A549 (cell line): ENCODE measurements around the gene CPLX4. TPM values are rescaled to one million over a fixed set of nuclear protein-coding genes. Genes with fewer than 3 reads are reported as not detected.

Source experiments
- ATAC-seq, 2 experiments: fragments of 200-7000 bp in 1 of 2; fragments of >200 bp in 1 of 2; cut with Nextera tagmentation in 1 of 2; cut with Tn5 transposase in 1 of 2; 3 replicates each; pipeline versions ENCODE4 v1.8.0 to v1.9.1; 2018 to 2020; ENCODE audit warnings: mild to moderate bottlenecking in 1 of 2, moderate library complexity in 1 of 2
- CTCF ChIA-PET: fragments of 300-600 bp; sonication (Branson Sonifier 250); formaldehyde crosslinking; extraction: SDS; loops from one replicate; lab custom pipeline; 2021; ENCODE audit warnings: antibody characterized with exemption, inconsistent platforms; lab: Yijun Ruan, JAX
- POLR2A ChIA-PET: fragments of 350-600 bp; formaldehyde crosslinking; extraction: SDS; loops from one replicate; lab custom pipeline; 2021; ENCODE audit warnings: antibody characterized with exemption, inconsistent platforms; lab: Yijun Ruan, JAX
- DNase-seq, 2 experiments: peaks; one replicate each; pipeline versions ENCODE4 v3.0.0 to v3.0.0-alpha.2; 2011 to 2016; ENCODE audit warnings: low read depth in 1 of 2, low spot score in 1 of 2
- FAIRE-seq: peaks from 2 replicates; lab custom pipeline; 2011; peaks lifted over from hg19 to GRCh38; lab: Jason Lieb, UNC
- H3K27ac ChIP-seq, 2 experiments: fragments of >200 bp; sonication (Bioruptor Twin); formaldehyde crosslinking; 3 replicates each; pipeline ENCODE4 v1.5.1; 2016 to 2017
- H3K4me1 ChIP-seq: fragments of >200 bp; sonication (Bioruptor Twin); formaldehyde crosslinking; 3 replicates; pipeline ENCODE4 v1.6.1; 2016
- H3K4me2 ChIP-seq: fragments of >200 bp; sonication (Bioruptor Twin); formaldehyde crosslinking; 3 replicates; pipeline ENCODE4 v1.6.1; 2016
- H3K4me3 ChIP-seq: fragments of >200 bp; sonication (Bioruptor Twin); formaldehyde crosslinking; 3 replicates; pipeline ENCODE4 v1.5.1; 2016
- H3K9me3 ChIP-seq: fragments of >200 bp; sonication (Bioruptor Twin); formaldehyde crosslinking; 3 replicates; pipeline ENCODE4 v1.6.1; 2016
- BCL3 ChIP-seq: fragments of >200 bp; sonication (Bioruptor Twin); formaldehyde crosslinking; IDR thresholded peaks from 3 replicates; pipeline ENCODE4 v1.6.1; 2016
- CBX2 ChIP-seq: fragments of 200-600 bp; sonication (generic); IDR thresholded peaks from 2 replicates; pipeline ENCODE4 v1.6.1; 2016; ENCODE audit warnings: low read depth, mild to moderate bottlenecking, borderline replicate concordance
- CBX8 ChIP-seq: fragments of 200-600 bp; sonication (generic); IDR thresholded peaks from 2 replicates; pipeline ENCODE4 v1.6.1; 2016
- EHF ChIP-seq: fragments of 250-450 bp; sonication (Bioruptor Pico); IDR thresholded peaks from 2 replicates; pipeline ENCODE4 v1.5.0; 2020; ENCODE audit warnings: mild to moderate bottlenecking
- EHMT2 ChIP-seq: fragments of 200-600 bp; sonication (generic); IDR thresholded peaks from 2 replicates; pipeline ENCODE4 v1.6.1; 2016; ENCODE audit warnings: antibody characterized with exemption, low read depth, mild to moderate bottlenecking, moderate library complexity
- FOSB ChIP-seq: fragments of 250-450 bp; sonication (Bioruptor Pico); IDR thresholded peaks from 2 replicates; pipeline ENCODE4 v1.5.0; 2020; ENCODE audit warnings: mild to moderate bottlenecking, moderate library complexity
- HES2 ChIP-seq: fragments of >200 bp; sonication (Bioruptor Twin); formaldehyde crosslinking; IDR thresholded peaks from 2 replicates; pipeline ENCODE4 v1.6.1; 2016
- HOXA7 ChIP-seq: fragments of 250-450 bp; sonication (Bioruptor Pico); IDR thresholded peaks from 2 replicates; pipeline ENCODE4 v1.5.0; 2020; ENCODE audit warnings: mild to moderate bottlenecking, moderate library complexity
- HOXB13 ChIP-seq: fragments of 250-450 bp; sonication (Bioruptor Pico); IDR thresholded peaks from 2 replicates; pipeline ENCODE4 v1.5.0; 2020; ENCODE audit warnings: low read depth, mild to moderate bottlenecking, moderate library complexity
- MAX ChIP-seq: IDR thresholded peaks from 2 replicates; pipeline ENCODE4 v1.6.1; 2012
- MAZ ChIP-seq: fragments of 150-350 bp; IDR thresholded peaks from 2 replicates; pipeline ENCODE4 v1.6.1; 2014; ENCODE audit warnings: antibody characterized with exemption, low read depth, low read length, borderline replicate concordance
- NFE2L2 ChIP-seq: fragments of 150-350 bp; conservative IDR thresholded peaks from 2 replicates; pipeline ENCODE4 v1.6.1; 2014; ENCODE audit warnings: low read length
- NPAS2 ChIP-seq: fragments of 250-450 bp; sonication (Bioruptor Pico); IDR thresholded peaks from 2 replicates; pipeline ENCODE4 v1.8.0; 2022; ENCODE audit warnings: mild to moderate bottlenecking, moderate library complexity, borderline replicate concordance
- NR3C1 ChIP-seq: fragments of >200 bp; sonication (Bioruptor Twin); formaldehyde crosslinking; IDR thresholded peaks from 3 replicates; pipeline ENCODE4 v1.6.1; 2017
- PBX3 ChIP-seq: IDR thresholded peaks from 2 replicates; pipeline ENCODE4 v1.6.1; 2012
- PHF8 ChIP-seq: fragments of 200-600 bp; sonication (generic); IDR thresholded peaks from 2 replicates; pipeline ENCODE4 v1.6.1; 2016; ENCODE audit warnings: low read depth, mild to moderate bottlenecking, antibody characterized with exemption, moderate library complexity, borderline replicate concordance
- RAD21 ChIP-seq, 2 experiments: fragments of >200 bp in 1 of 2; sonication (Bioruptor Twin) in 1 of 2; formaldehyde crosslinking in 1 of 2; IDR thresholded peaks in 1 of 2; conservative IDR thresholded peaks in 1 of 2; 2 replicates in 1 of 2; 3 replicates in 1 of 2; pipeline ENCODE4 v1.6.1; 2012 to 2018; ENCODE audit warnings: inconsistent platforms in 1 of 2
- RARB ChIP-seq: fragments of 250-450 bp; sonication (Bioruptor Pico); IDR thresholded peaks from 2 replicates; pipeline ENCODE4 v1.8.0; 2021; ENCODE audit warnings: mild to moderate bottlenecking, moderate library complexity
- RFX5 ChIP-seq: fragments of 450-650 bp; IDR thresholded peaks from 2 replicates; pipeline ENCODE4 v1.7.1; 2014; ENCODE audit warnings: antibody characterized with exemption, mild to moderate bottlenecking, moderate library complexity
- RNF2 ChIP-seq: fragments of 200-600 bp; sonication (generic); IDR thresholded peaks from 2 replicates; pipeline ENCODE4 v1.6.1; 2016; ENCODE audit warnings: low read depth, mild to moderate bottlenecking, antibody characterized with exemption, moderate library complexity, borderline replicate concordance
- SMC3 ChIP-seq: fragments of >200 bp; sonication (Bioruptor Twin); formaldehyde crosslinking; IDR thresholded peaks from 3 replicates; pipeline ENCODE4 v1.6.1; 2018; ENCODE audit warnings: inconsistent platforms
- TFCP2L1 ChIP-seq: fragments of 250-450 bp; sonication (Bioruptor Pico); IDR thresholded peaks from 2 replicates; pipeline ENCODE4 v1.5.0; 2021; ENCODE audit warnings: mild to moderate bottlenecking
- TP53 ChIP-seq: fragments of 250-450 bp; sonication (Bioruptor Pico); IDR thresholded peaks from 2 replicates; pipeline ENCODE4 v1.5.0; 2021; ENCODE audit warnings: mild to moderate bottlenecking, moderate library complexity
- ZFP36 ChIP-seq: fragments of 450-650 bp; IDR thresholded peaks from 2 replicates; pipeline ENCODE4 v1.6.1; 2014; ENCODE audit warnings: borderline replicate concordance; ENCODE audit not compliant: partially characterized antibody
- WGBS: methylation state at CpG from one replicate; pipeline ENCODE4 v1.1.6; 2017; ENCODE audit errors: missing lambda C conversion rate; 5-methylcytosine and 5-hydroxymethylcytosine counted together
- polyA plus RNA-seq, 4 experiments: library from polyadenylated mRNA; depleted of rRNA in 3 of 4; stranded (reverse); fragments of >200 nt; fragmentation: RNase III in 1 of 4; extraction: RNeasy Plus Mini Kit Qiagen cat#74134 plus additional on column Dnase treatment in 1 of 4; gene quantifications; 2 replicates in 3 of 4; 3 replicates in 1 of 4; pipeline ENCODE4 v1.2.3, GENCODE V29; 2011 to 2017
- TF ChIP-seq, protein P1 (sequence below): fragments of >200 bp; sonication (Bioruptor Twin); formaldehyde crosslinking; IDR thresholded peaks from 3 replicates; pipeline ENCODE4 v1.5.1; 2016

CPLX4 gene
- polyA plus RNA-seq, 2 of the 4 experiments (the other 2 are of a cell fraction) = not detected

GRCh38 chr18:59308938-59309260, 9.6 kb downstream of the CPLX4 start:
- TF ChIP-seq EHMT2 (no peak), EHF (CRISPR knock-in tag) (no peak), RNF2 (no peak), CBX2 (no peak), NR3C1 (no peak), CBX8 (no peak), RFX5 (no peak), TFCP2L1 (CRISPR knock-in tag) (no peak), PHF8 (no peak), FOSB (no peak), NPAS2 (CRISPR knock-in tag) (no peak)
- no peak for FAIRE-seq
- ChIA-PET POLR2A (no interaction called here), CTCF (interaction anchor here (0.6 to 9.3 kb wide), 11 partner anchors 9 to 1437 kb away, joined by 3 to 108 read pairs (median 6); partner anchors contain the start of gene CPLX4)
- Histone ChIP-seq H3K4me1 (no peaks in the 10 kb centered on the region), H3K4me2 (peak overlapping the region; percentile 99), H3K9me3 (no peaks in the 10 kb centered on the region), H3K27ac (no peak overlapping the region; a peak in 1 of 6 replicates), H3K4me3 (peak overlapping the region; percentile 44)
- peak in 1 of 2 experiments; percentile 7 for DNase-seq
- ATAC-seq = no peak
- WGBS = 4% methylated on average over 5 of the region's 5 CpGs

DNA sequence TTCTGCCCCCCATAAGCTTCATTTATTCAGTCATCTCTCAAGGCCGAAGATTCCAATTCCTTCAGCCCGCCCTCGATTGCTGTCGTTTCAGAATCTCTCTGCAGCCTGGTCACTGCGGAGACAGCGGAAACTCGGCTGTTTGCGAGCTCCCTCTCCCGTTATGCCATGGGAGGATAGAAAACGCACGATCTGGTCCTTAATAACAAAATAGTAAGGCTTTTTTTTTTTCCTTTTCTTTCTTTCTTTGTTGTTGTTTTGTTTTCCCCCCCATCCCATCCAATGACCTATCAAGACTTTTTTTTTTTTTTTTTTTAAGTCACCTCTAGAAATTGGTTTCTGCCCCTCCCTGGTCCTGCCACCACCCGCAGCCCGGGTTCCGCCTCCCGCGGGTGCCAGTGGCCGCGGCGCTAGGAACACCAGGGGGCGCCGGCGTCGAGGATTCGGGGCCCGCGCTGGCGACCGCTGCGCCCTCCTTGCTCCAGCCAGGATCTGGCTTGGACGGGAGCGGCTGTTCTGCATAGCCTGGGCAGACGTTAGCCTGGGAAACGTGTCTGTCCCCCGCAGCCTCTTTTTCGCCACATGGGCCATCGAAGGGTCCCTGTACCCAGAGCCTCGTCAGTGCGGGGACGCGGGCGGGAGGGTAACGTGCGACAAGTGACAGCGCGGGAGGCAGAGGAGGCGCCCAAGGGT, 10.1 kb downstream of the CPLX4 start:
- FAIRE-seq (no peak), ATAC-seq (peak; percentile 98 to 99), DNase-seq (peak; percentile 55 to 61)
- Histone ChIP-seq H3K27ac (no peak overlapping the region; a peak in 1 of 6 replicates), H3K4me1 (no peaks in the 10 kb centered on the region), H3K9me3 (no peaks in the 10 kb centered on the region), H3K4me2 (peak overlapping the region; percentile 99), H3K4me3 (peak overlapping the region; percentile 44)
- 7% methylated on average over 17 of the region's 46 CpGs for WGBS
- ChIA-PET CTCF (interaction anchor here (0.6 to 9.3 kb wide), 34 partner anchors 8 to 1863 kb away, joined by 3 to 108 read pairs (median 4); partner anchors contain the start of gene CPLX4), POLR2A (no interaction called here)
- TF ChIP-seq HES2 (no peak), MAX (peak; percentile 21; the same call in 1 of the 2 replicates), SMC3 (peak; percentile 75), RAD21 (conservative IDR thresholded peaks at IDR 0.05 in 1 of 2, IDR thresholded peaks at IDR 0.05 in 1 of 2) (peak; percentile 44 to 72), ZFP36 (no peak)
- TF ChIP-seq, protein P1, sequence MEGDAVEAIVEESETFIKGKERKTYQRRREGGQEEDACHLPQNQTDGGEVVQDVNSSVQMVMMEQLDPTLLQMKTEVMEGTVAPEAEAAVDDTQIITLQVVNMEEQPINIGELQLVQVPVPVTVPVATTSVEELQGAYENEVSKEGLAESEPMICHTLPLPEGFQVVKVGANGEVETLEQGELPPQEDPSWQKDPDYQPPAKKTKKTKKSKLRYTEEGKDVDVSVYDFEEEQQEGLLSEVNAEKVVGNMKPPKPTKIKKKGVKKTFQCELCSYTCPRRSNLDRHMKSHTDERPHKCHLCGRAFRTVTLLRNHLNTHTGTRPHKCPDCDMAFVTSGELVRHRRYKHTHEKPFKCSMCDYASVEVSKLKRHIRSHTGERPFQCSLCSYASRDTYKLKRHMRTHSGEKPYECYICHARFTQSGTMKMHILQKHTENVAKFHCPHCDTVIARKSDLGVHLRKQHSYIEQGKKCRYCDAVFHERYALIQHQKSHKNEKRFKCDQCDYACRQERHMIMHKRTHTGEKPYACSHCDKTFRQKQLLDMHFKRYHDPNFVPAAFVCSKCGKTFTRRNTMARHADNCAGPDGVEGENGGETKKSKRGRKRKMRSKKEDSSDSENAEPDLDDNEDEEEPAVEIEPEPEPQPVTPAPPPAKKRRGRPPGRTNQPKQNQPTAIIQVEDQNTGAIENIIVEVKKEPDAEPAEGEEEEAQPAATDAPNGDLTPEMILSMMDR = peak; percentile 77

GRCh38 chr18:59306640-59307039, 11.8 kb downstream of the CPLX4 start:
- 49% methylated on average over 6 of the region's 6 CpGs for WGBS
- Histone ChIP-seq H3K27ac (no peak overlapping the region), H3K4me3 (no peak overlapping the region), H3K9me3 (no peaks in the 10 kb centered on the region), H3K4me1 (no peaks in the 10 kb centered on the region), H3K4me2 (no peak overlapping the region)
- no peak for FAIRE-seq
- ChIA-PET POLR2A (no interaction called here), CTCF (interaction anchor here (4.9 to 9.3 kb wide), 2 partner anchors 57 to 95 kb away, joined by 47 to 108 read pairs; no protein-coding TSS in a partner anchor)
- ATAC-seq = no peak
- DNase-seq = no peak
- TF ChIP-seq PHF8 (no peak), NPAS2 (CRISPR knock-in tag) (no peak), HOXB13 (CRISPR knock-in tag) (no peak), RAD21 (conservative IDR thresholded peaks at IDR 0.05 in 1 of 2, IDR thresholded peaks at IDR 0.05 in 1 of 2) (no peak), PBX3 (no peak), HES2 (no peak), MAZ (no peak), TP53 (CRISPR knock-in tag) (no peak), SMC3 (no peak), EHMT2 (no peak), RARB (CRISPR knock-in tag) (no peak), BCL3 (no peak), HOXA7 (CRISPR knock-in tag) (no peak), RFX5 (no peak), NFE2L2 (no peak)
- TF ChIP-seq, protein P1 = no peak
